CD4-positive, alpha-beta T cell treated with Interleukin-15 for 1 hour (primary cell): ENCODE results near the gene MAPK8.
"Not testable (repeated sequence)": the region's sequence is repeated elsewhere in the genome, so short reads cannot be mapped to it uniquely, and the experiment has no call there.

Source experiments
- DNase-seq: peaks from one replicate; pipeline ENCODE4 v3.0.0-alpha.2; 2020

The MAPK8 gene

GRCh38 chr10:48389846-48390557 lies 83.5 kb downstream of the MAPK8 start:
- no peak for DNase-seq

GRCh38 chr10:48390558-48390871 lies 84.0 kb downstream of the MAPK8 start:
- no peak for DNase-seq

DNA sequence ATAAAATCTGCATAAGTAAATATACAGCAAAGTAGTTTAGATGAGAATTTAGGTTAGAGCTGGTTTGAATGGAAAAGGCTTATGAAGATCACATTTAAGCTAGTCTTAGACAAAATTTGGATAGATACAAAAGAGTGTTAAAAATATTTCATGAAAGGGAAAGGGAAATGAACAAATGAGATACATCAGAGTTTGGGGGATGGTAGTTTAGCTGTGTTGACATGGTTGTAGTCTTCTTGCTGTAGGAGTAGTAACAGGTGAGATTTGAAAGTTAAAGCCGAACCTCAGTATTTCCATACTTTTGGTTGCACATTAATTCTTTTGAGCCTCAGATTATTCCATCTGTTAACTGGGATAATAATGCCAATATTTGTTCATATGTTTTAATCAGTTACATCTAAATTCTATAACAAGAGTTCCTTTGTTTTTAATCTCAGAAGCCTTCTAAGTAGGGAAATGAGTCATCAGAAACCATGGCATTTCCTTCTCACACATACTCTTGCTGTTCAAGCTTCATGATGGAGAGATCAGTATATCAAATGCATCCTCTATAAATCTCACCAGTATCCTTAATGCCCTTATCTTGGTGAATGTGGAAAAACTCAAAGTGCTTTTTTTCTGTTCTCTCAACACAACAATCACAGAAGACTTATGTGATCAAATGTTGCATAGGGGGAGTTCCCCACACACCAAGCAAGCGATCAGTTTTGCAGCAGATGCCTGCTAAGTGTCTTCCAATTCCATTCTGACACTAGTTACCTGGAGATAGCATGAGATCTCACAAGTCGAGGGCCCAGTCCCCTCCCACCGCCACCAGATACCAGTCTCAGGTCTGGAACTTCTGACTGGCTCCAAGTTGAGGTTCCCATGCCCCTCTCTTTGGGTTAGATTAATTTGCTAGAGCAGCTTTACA lies 84.7 kb downstream of the MAPK8 start:
- no peak for DNase-seq

- DNase-seq, result no peak
These were observed 85.5 kb downstream of the MAPK8 start for GRCh38 chr10:48391994-48392393.

GRCh38 chr10:48398261-48398660 lies 91.8 kb downstream of the MAPK8 start:
- DNase-seq, result no peak

DNA sequence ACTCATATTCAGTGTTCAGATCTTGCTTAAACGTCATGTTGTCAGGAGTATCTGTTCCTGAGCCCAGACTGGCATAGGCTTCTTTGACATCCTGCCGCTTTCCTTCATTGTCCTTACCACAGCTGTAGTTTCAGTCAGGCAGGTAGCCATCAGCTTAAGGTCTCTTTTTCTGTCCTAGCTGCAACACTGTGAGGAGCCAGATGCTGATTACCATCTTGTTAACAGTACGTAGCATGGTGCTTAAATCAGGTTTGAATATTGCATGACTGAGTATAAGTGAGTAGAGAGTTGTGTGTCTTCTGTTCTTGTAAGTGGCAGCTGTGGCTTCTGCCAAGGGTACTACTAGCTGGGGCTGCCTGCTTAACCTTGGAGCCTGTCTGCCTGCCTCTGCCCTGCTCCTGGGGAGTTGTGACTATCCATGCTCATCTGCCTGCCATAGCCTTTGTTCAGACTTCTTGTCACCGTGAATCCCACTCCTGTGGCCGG lies 92.6 kb downstream of the MAPK8 start:
- DNase-seq, result no peak

DNA sequence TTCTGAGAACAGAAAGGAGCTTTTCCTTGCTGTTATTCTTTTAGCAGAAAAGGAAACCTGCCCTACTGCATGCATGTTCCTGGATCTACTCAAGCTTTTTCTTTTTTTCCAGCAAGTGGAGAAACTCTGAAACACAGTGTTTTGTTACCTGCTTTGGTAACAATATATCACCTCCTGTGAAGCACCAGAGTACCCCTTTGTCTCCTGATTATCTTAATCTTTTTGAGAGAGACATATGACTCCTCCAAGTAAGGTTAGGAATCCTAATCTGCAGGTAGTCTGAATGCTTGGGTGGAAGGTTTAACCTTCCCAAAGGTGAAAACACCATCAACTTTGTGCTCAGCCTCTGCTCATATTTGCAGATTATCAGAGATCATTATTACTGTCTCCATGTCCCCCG lies 93.1 kb downstream of the MAPK8 start:
- no peak for DNase-seq

DNA sequence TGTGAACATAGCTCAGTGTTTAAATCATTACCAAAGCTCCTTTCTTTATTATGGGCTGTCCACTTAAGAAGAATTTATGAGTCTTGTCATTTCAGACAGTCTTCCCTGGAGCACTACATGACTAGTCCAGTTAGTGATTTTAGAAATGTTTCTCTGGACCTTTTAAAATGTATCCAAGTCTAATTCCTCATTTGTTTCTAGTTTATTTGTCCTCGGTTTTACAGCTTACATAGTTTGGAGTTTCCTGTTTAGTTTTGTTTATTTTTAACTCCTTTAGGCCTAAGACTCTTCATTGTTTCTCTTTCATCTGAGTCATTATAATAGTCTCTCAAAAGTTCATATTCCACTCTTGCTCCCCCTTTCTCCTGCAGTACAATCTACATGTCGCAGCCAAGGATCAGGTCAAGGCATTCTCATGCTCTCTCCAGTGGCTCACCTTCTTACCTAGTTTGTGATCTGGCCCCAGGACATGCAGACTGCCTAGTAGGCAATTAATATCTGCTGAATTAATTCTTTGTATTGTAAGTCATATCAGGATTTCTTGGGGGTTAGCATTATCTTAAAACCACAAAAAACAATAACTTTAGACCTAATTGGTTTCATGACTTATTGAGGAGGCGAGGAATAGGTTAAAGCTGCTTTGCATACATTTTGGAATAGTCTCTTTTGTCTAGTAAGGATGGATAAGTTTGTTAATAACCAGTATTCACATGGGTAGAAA lies 93.8 kb downstream of the MAPK8 start:
- DNase-seq, result no peak

- DNase-seq, result no peak
These were observed 94.4 kb downstream of the MAPK8 start for GRCh38 chr10:48400850-48401220.

GRCh38 chr10:48404646-48405045 lies 98.2 kb downstream of the MAPK8 start:
- DNase-seq, result no peak

DNA sequence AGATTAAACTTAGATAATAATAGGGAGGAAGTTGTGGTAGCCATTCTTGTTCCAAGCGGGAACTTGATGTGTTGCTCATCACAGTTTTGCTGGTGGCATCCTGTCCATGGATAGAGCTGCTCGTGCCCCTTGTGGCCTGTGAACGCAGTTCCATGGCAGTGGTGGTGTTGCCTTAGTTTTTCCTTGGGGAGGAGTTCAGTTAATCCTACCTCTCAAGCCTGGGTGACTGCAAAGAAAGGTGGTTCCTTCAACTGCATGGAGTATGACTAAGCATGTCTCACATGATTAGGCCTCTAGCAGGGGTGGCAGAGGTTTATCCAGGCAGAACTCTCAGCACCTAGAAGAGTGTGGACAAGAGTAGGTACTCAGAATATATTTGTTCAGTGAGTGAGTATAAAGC lies 99.7 kb downstream of the MAPK8 start:
- DNase-seq, result no peak

GRCh38 chr10:48406658-48407057 lies 100.2 kb downstream of the MAPK8 start:
- no peak for DNase-seq

DNA sequence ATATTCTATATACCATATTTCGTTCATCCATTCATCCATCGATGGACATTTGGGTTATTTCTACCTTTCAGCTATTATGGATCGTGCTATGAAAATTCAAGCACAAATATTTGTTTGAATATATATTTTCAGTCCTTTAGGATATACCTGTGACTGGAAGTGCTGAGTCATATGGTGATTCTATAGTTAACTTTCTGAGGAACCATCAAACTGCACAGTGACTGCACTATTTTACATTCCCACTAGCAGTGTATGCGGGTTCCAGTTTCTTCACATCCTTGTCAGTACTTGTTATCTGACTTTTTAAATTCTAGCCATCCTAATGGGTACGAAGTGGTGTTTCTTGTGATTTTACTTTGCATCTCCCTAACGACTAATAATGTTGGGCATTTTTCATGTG lies 104.0 kb downstream of the MAPK8 start:
- DNase-seq, result no peak

DNA sequence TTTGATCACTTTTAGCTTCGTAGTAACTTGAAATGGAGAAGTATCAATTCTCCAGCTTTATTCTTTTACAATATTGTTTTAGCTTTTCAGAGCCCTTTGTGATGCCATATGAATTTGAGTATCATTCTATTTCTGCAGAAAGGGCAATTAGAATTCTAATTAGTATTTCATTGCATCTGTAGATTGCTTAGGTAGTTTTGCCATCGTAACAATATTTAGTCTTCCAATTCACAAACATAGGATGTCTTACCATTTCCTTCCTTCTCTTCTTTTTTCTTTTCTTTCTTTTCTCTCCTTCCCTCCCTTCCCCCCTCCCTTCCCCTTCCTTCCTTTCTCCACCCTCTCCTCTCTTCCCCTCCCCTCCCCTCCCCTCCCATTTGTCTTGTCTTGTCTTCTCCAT lies 105.0 kb downstream of the MAPK8 start:
- DNase-seq, result no peak

DNA sequence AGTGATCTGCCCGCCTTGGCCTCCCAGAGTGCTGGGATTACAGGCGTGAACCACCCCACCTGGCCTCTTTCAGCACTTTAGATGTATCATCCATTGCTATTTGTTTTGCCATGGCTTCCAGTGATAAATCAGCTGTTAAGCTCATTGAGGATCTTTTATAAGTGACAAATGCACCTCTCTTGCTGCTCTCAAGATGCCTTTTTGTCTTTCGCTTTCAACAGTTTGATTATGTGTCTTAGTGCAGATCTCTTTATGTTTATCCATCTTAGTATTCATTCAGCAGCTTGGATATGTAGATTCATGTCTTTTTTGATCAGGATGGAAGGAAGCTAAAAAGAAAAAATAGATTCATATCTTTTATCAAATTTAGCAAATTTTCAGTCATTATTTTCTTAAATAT lies 105.6 kb downstream of the MAPK8 start:
- DNase-seq, result no peak

- DNase-seq, result no peak
These were observed 106.5 kb downstream of the MAPK8 start for GRCh38 chr10:48412933-48413332.

GRCh38 chr10:48414160-48414559 lies 107.7 kb downstream of the MAPK8 start:
- DNase-seq, result no peak

DNA sequence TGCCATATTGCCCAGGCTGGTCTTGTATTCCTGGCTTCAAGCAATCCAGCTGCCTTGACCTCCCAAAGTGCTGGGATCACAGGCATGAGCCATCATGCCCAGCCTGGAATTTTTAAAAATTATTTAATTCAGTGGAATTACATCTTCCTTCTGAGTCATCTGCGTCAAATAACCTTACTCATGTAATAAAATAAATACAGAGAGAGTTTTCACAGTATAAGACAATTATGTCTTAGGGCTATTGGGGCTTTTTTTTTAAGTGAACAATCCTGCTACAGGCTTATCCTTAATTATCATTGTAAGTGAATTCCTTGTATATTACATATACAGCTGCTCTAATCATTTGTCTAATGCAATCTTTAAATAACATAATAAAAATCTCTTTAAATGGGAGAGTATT lies 108.3 kb downstream of the MAPK8 start:
- DNase-seq, result no peak

DNA sequence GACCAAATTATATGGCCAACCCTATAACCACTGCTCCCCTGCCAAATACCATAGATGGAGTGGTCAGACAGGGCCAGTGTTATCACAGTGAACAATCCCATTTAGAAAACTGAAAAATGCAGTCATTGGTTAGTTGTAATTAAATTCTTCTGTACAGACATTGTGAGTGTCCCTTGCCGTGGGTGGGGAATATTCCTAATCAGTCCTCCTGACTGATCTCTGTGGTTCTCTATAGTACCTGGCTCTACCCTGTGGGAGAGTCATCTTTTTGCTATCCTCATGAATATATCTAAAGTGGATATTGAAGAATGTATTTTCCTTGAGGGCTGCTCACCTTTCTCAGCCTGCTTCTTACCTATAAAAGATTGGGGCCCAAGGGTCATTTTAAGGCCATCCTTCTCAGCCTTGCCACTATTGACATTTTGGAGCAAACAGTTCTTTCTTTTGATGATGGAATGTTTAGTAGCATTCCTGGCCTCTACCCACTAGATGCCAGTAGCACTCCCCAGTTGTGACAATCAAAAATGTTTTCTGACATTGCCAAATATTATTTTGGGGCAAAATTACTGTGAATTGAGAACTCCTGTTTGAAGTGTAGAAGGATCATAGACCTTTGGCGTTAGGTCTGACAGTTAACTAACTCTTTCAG lies 110.2 kb downstream of the MAPK8 start:
- no peak for DNase-seq

- DNase-seq, result no peak
These were observed 110.9 kb downstream of the MAPK8 start for GRCh38 chr10:48417374-48417773.

- no peak for DNase-seq
These were observed 111.8 kb downstream of the MAPK8 start for GRCh38 chr10:48418189-48418788.

DNA sequence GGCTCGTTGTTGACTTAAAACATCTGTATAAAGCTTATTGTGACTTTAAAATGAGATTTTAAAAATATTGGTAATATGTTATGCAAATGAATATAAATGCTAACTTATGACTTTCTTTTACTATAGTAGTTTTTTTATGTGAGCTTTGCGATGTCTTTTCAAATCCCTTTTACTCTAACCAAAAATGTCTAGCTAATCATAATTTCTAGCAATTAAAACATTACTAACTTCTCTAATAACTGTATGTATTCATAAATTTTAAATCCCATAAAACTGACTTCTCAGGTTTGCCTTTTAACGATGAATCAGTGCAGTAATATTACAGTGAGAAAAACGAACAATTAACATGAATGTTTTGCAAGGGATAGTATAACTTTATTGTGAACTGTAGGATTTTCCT lies 113.2 kb downstream of the MAPK8 start:
- DNase-seq, result no peak

DNA sequence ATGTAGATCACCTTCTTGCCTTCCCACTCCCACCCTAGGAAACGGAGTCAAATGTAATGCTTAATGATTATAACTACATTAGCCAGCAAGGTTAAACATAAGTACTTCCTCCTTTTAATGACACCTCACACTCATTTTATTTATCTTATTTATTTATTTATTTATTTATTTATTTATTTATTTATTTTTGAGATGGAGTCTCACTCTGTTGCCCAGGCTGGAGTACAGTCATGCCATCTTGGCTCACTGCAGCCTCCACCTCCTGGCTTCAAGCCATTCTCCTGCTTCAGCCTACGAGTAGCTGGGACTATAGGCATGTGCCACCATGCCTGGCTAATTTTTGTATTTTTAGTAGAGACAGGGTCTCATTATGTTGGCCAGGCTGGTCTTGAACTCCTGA lies 115.4 kb downstream of the MAPK8 start:
- DNase-seq, result not testable (repeated sequence)
